ENCODE measurements around the gene EIF5.
A peak's percentile ranks its signal among the peaks of the same experiment; 100 is the strongest.

GRCh38 chr14:103391048-103391447 is 57.0 kb downstream of the EIF5 start:
- peak; percentile 39 to 77 (median 58) for TF ChIP-seq CTCF (IDR thresholded peaks at IDR 0.05)
- no peak for TF ChIP-seq POLR2A (IDR thresholded peaks at IDR 0.05)

Measured in body of pancreas (tissue), 4 donors.